Ovary (tissue), 9 donors: ENCODE results near the gene MAST3. TPM values are rescaled to one million over a fixed set of nuclear protein-coding genes. Genes with fewer than 3 reads are reported as not detected.

Experiments used
- DNase-seq, 5 donors: peaks; one replicate each; pipeline ENCODE4 v3.0.0-alpha.2; 2019 to 2020
- H3K27ac ChIP-seq, 2 donors: fragments of 200-600 bp; one replicate each; pipeline versions ENCODE4 v1.5.1 to v1.8.0; 2019 to 2022
- H3K27me3 ChIP-seq: fragments of 200-600 bp; one replicate; pipeline ENCODE4 v1.8.0; 2022
- H3K36me3 ChIP-seq: fragments of 200-600 bp; sonication (generic); one replicate; pipeline ENCODE4 v1.5.1; 2019
- H3K4me1 ChIP-seq: one replicate; pipeline ENCODE4 v1.8.1; 2013; ENCODE audit warnings: mild to moderate bottlenecking, moderate library complexity; ENCODE audit not compliant: insufficient read depth
- H3K4me3 ChIP-seq: fragments of 200-600 bp; sonication (generic); one replicate; pipeline ENCODE4 v1.5.1; 2017
- H3K9me3 ChIP-seq, 2 donors: fragments of 200-600 bp in 1 of 2; sonication (generic) in 1 of 2; one replicate each; pipeline versions ENCODE4 v1.5.1 to v1.8.1; 2013 to 2019; ENCODE audit warnings: mild to moderate bottlenecking in 1 of 2, moderate library complexity in 1 of 2
- CTCF ChIP-seq, 3 donors: fragments of 450-650 bp in 2 of 3; fragments of 200-600 bp in 1 of 3; IDR thresholded peaks; one replicate each; pipeline versions ENCODE4 v1.5.1 to v1.8.0; 2016 to 2022; ENCODE audit warnings: antibody characterized with exemption in 3 of 3, mild to moderate bottlenecking in 1 of 3
- EP300 ChIP-seq: sonication (generic); formaldehyde crosslinking; IDR thresholded peaks from one replicate; pipeline ENCODE4 v1.6.1; 2017; ENCODE audit warnings: antibody characterized with exemption
- POLR2A ChIP-seq: fragments of 450-650 bp; IDR thresholded peaks from one replicate; pipeline ENCODE4 v1.6.1; 2017; ENCODE audit warnings: antibody characterized with exemption, mild to moderate bottlenecking, moderate library complexity
- WGBS, 3 donors: extraction: QIAGEN DNeasy Blood & Tissue Kit in 1 of 3; methylation state at CpG; one replicate each; pipeline versions ENCODE4 v1.1.5 to v1.1.7; 2013 to 2017; 5-methylcytosine and 5-hydroxymethylcytosine counted together
- intact Hi-C, 4 donors: fragments of 100-400 bp; cut with DNase I; formaldehyde crosslinking; loops; one replicate each; pipeline versions ENCODE4 v1.11.0 to v1.15.1; 2022 to 2023
- polyA plus RNA-seq, 2 donors: library from polyadenylated mRNA; stranded (reverse); fragments of 200-250 nt in 1 of 2; fragments of 350-450 nt in 1 of 2; fragmentation: Illumina TruSeq in 1 of 2; extraction: RNeasy Lipid Tissue Mini Kit (QIAGEN cat#74804) in 1 of 2; gene quantifications; one replicate each; pipeline ENCODE4 v1.2.3, GENCODE V29; 2013 to 2014
- total RNA-seq, 7 donors: library from RNA; depleted of rRNA in 2 of 7; stranded (reverse); fragments of >200 nt in 2 of 7; fragmentation: NEBNext Ultra II Directional in 3 of 7; extraction: Animal tissue kit (Norgen Biotek cat#: 25700) in 3 of 7; gene quantifications; one replicate each; pipeline versions ENCODE4 v1.1.0 to v1.2.4, GENCODE V29; 2016 to 2023
- donor health status: DM: no; HTN: no; CAD: no; lungs with moderate emphysema.
- donor health status: DM: no; HTN: no; CAD: no.
- donor health status: Bipolar disorder and iron deficiency.
- donor health status: DM: yes; HTN: yes; CAD: no.
- donor health status: DM: no; HTN: no; CAD: no.
- donor health status: DM: yes; HTN: yes; CAD: no.

MAST3 gene
- total and polyA plus RNA-seq, 9 donors = 2.4 to 12.2 (median 9.9) TPM

GRCh38 chr19:18144361-18144760 is 46.8 kb downstream of the MAST3 start:
- Histone ChIP-seq H3K36me3 (no peaks in the 10 kb centered on the region), H3K4me1 (no peaks in the 10 kb centered on the region), H3K4me3 (no peak overlapping the region), H3K9me3 (no peaks in the 10 kb centered on the region), H3K27ac (no peak overlapping the region), H3K27me3 (no peaks in the 10 kb centered on the region)
- TF ChIP-seq POLR2A (no peak), CTCF (IDR thresholded peaks at IDR 0.05) (no peak), EP300 (no peak)
- intact Hi-C loops = no loop called here
- WGBS, 3 donors = 87 to 90% (median 90%) methylated on average over 16 of the region's 16 CpGs
- no peak for DNase-seq

GRCh38 chr19:18144906-18145305 is 47.3 kb downstream of the MAST3 start:
- Histone ChIP-seq H3K4me1 (no peaks in the 10 kb centered on the region), H3K27me3 (no peaks in the 10 kb centered on the region), H3K36me3 (no peaks in the 10 kb centered on the region), H3K4me3 (no peak overlapping the region), H3K9me3 (no peaks in the 10 kb centered on the region), H3K27ac (no peak overlapping the region)
- 94 to 95% (median 94%) methylated on average over 28 of the region's 28 CpGs for WGBS, 3 donors
- no peak for DNase-seq
- TF ChIP-seq CTCF (IDR thresholded peaks at IDR 0.05) (no peak), POLR2A (no peak), EP300 (no peak)
- intact Hi-C loops = no loop called here

- Histone ChIP-seq H3K27me3 (no peaks in the 10 kb centered on the region), H3K4me1 (no peaks in the 10 kb centered on the region), H3K27ac (no peak overlapping the region), H3K9me3 (no peaks in the 10 kb centered on the region), H3K36me3 (no peaks in the 10 kb centered on the region), H3K4me3 (no peak overlapping the region)
- intact Hi-C loops = no loop called here
- DNase-seq = no peak
- TF ChIP-seq CTCF (IDR thresholded peaks at IDR 0.05) (no peak), EP300 (no peak), POLR2A (no peak)
- WGBS, 3 donors = 87 to 94% (median 92%) methylated on average over 19 of the region's 19 CpGs
Measured at GRCh38 chr19:18145391-18145999, 47.9 kb downstream of the MAST3 start.

GRCh38 chr19:18147396-18147795 is 49.8 kb downstream of the MAST3 start:
- H3K27me3 ChIP-seq = no peaks in the 10 kb centered on the region
- peaks cover 3% of the 10 kb centered on the region for H3K4me1 ChIP-seq
- intact Hi-C loops = no loop called here
- H3K27ac ChIP-seq = no peak overlapping the region
- no peaks in the 10 kb centered on the region for H3K36me3 ChIP-seq
- TF ChIP-seq POLR2A (no peak), EP300 (no peak), CTCF (IDR thresholded peaks at IDR 0.05) (no peak)
- no peaks in the 10 kb centered on the region for H3K9me3 ChIP-seq
- WGBS, 3 donors = 89 to 90% (median 89%) methylated on average over 13 of the region's 13 CpGs
- peak in 1 of 5 donors; percentile 17 for DNase-seq
- no peak overlapping the region for H3K4me3 ChIP-seq
